ENCODE data around the gene NOC2L. TPM values are rescaled to one million over a fixed set of nuclear protein-coding genes. Genes with fewer than 3 reads are reported as not detected.

NOC2L gene
- total RNA-seq, 3 donors from 2014 or later (not counting 1 experiment from before 2014, with no cell fraction given), result 61.4 to 66.0 (median 61.8) TPM

GRCh38 chr1:1004780-1005697, 46.0 kb upstream of the NOC2L start:
- no peaks in the 10 kb centered on the region for H3K9me3 ChIP-seq (ENCODE audit: control insufficient read depth, insufficient read depth, low read length)
- 12% methylated on average over 21 of the region's 21 CpGs for WGBS (ENCODE audit: insufficient coverage)
- H3K4me3 ChIP-seq (ENCODE audit: low read length), result no peak overlapping the region
- peaks cover 25% of the 10 kb centered on the region for H3K27me3 ChIP-seq (ENCODE audit: control insufficient read depth, insufficient read depth, low read length)
- H3K36me3 Mint-ChIP-seq, result no peaks in the 10 kb centered on the region
- no peaks in the 10 kb centered on the region for H3K36me3 ChIP-seq (ENCODE audit: control insufficient read depth, insufficient read depth, low read length)
- H3K27ac Mint-ChIP-seq, result peak overlapping the region; percentile 43 to 78
- H3K4me3 Mint-ChIP-seq, result peak overlapping the region; percentile 68
- H3K27me3 Mint-ChIP-seq (ENCODE audit: low read depth in 2 of 2), result peaks cover 11 to 31% of the 10 kb centered on the region in 2 donors
- peaks cover 49% of the 10 kb centered on the region for H3K4me1 ChIP-seq (ENCODE audit: control insufficient read depth, insufficient read depth, low read length)
- ATAC-seq (peak; percentile 2 to 8 (median 4)), DNase-seq (no peak)
- intact Hi-C loops (cut with micrococcal nuclease), result no loop called here
- peaks cover 20 to 23% of the 10 kb centered on the region in 2 donors for H3K4me1 Mint-ChIP-seq
- H3K9me3 Mint-ChIP-seq, result no peaks in the 10 kb centered on the region
- no peak overlapping the region for H3K27ac ChIP-seq (ENCODE audit: low read length)
- TF ChIP-seq CTCF (IDR thresholded peaks at IDR 0.05), result no peak

- ATAC-seq (no peak), DNase-seq (no peak)
- no peaks in the 10 kb centered on the region for H3K9me3 Mint-ChIP-seq
- no peak for TF ChIP-seq CTCF (IDR thresholded peaks at IDR 0.05)
- H3K27me3 ChIP-seq (ENCODE audit: control insufficient read depth, insufficient read depth, low read length), result peaks cover 27% of the 10 kb centered on the region
- no peaks in the 10 kb centered on the region for H3K36me3 ChIP-seq (ENCODE audit: control insufficient read depth, insufficient read depth, low read length)
- H3K36me3 Mint-ChIP-seq, result no peaks in the 10 kb centered on the region
- intact Hi-C loops (cut with micrococcal nuclease), result no loop called here
- no peak overlapping the region for H3K4me3 ChIP-seq (ENCODE audit: low read length)
- H3K4me1 Mint-ChIP-seq, result peaks cover 20 to 23% of the 10 kb centered on the region in 2 donors
- peak overlapping the region; percentile 43 to 78 for H3K27ac Mint-ChIP-seq
- no peak overlapping the region for H3K27ac ChIP-seq (ENCODE audit: low read length)
- WGBS (ENCODE audit: insufficient coverage), result 55% methylated on average over 7 of the region's 7 CpGs
- H3K4me1 ChIP-seq (ENCODE audit: control insufficient read depth, insufficient read depth, low read length), result peaks cover 46% of the 10 kb centered on the region
- no peaks in the 10 kb centered on the region for H3K9me3 ChIP-seq (ENCODE audit: control insufficient read depth, insufficient read depth, low read length)
- peaks cover 11 to 31% of the 10 kb centered on the region in 2 donors for H3K27me3 Mint-ChIP-seq (ENCODE audit: low read depth in 2 of 2)
- H3K4me3 Mint-ChIP-seq, result peak overlapping the region; percentile 65
These were observed 45.3 kb upstream of the NOC2L start for GRCh38 chr1:1004420-1004779.

- no peak for ATAC-seq
- WGBS (ENCODE audit: insufficient coverage), result 79% methylated on average over 17 of the region's 22 CpGs
- Histone ChIP-seq H3K4me1 (ENCODE audit: control insufficient read depth, insufficient read depth, low read length) (peaks cover 43% of the 10 kb centered on the region), H3K27ac (ENCODE audit: low read length) (no peak overlapping the region), H3K4me3 (ENCODE audit: low read length) (no peak overlapping the region), H3K27me3 (ENCODE audit: control insufficient read depth, insufficient read depth, low read length) (peaks cover 28% of the 10 kb centered on the region), H3K36me3 (ENCODE audit: control insufficient read depth, insufficient read depth, low read length) (no peaks in the 10 kb centered on the region), H3K9me3 (ENCODE audit: control insufficient read depth, insufficient read depth, low read length) (no peaks in the 10 kb centered on the region)
- no peak overlapping the region for H3K4me3 Mint-ChIP-seq
- peaks cover 11 to 31% of the 10 kb centered on the region in 2 donors for H3K27me3 Mint-ChIP-seq (ENCODE audit: low read depth in 2 of 2)
- TF ChIP-seq CTCF (IDR thresholded peaks at IDR 0.05), result no peak
- no peak overlapping the region for H3K27ac Mint-ChIP-seq
- intact Hi-C loops (cut with micrococcal nuclease), result no loop called here
- peaks cover 15 to 17% of the 10 kb centered on the region in 2 donors for H3K4me1 Mint-ChIP-seq
- H3K9me3 Mint-ChIP-seq, result no peaks in the 10 kb centered on the region
- no peaks in the 10 kb centered on the region for H3K36me3 Mint-ChIP-seq
- no peak for DNase-seq
These were observed 44.8 kb upstream of the NOC2L start for GRCh38 chr1:1003618-1004419.
